ENCODE data around the gene ELK4.
A peak's percentile ranks its signal among the peaks of the same experiment; 100 is the strongest.

Gene ELK4

DNA sequence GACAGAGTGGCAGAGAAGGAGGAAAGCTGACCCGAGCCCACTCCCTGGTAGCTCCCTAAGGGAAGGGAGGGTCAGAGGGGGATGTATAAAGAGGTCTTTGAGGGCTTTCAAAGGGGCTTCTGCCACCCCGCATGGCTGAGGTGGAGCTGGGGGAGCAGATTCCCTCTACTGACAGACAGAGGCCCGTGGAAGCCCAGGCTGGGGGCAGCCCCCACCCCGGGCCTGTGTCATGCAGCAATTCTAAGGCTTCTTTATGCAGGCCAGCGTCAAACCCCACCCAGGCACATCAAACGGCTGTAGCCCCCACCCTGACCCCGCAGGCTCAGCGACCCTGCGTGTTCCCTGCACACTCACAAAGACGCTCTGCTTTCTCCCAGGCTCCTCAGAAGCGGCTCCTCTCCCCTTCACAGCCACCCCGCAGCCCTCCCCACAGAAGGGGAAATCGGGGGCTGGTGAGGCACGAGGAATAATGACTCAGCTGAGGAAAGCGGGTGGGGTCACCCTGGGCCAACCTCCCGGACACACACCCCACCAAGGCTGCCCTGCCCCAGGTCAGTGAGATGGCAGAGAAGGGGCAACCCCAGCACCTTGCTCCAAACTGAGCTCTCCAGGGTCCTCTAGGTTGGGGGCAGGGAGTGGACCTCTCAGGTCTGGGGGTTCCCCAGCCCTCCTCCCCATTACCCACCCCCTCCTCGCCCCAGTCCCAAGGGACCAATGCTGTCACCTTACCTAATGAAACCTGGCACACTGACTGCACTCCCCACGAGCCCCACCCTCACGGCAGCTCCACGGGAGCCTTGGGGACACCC lies 37.7 kb upstream of the ELK4 start:
- TF ChIP-seq CTCF (IDR thresholded peaks at IDR 0.05; ENCODE audit: borderline replicate concordance, insufficient read depth, low read depth, low read length) = no peak
- peak overlapping the region; percentile 36 for H3K4me3 ChIP-seq (ENCODE audit: low read depth, low read length)

DNA sequence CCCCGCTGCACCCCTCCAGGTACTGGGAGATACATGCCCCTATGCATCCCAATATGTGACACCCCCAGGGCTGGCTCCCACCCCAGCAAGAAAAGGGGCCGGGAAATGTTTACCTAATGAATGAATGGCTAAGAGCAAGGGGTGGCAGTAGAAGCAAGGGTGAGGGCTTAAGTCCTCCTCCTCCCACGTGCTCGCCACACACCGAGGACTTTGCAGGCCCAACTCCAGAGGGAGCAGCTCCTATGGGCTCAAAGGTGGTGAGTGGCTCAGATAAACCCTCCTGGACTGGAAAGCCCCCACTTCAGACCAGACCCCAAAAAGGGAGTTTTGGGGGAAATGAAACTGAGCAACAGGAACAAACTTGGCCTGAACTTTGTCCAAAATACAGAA lies 37.1 kb upstream of the ELK4 start:
- peak overlapping the region; percentile 15 for H3K4me3 ChIP-seq (ENCODE audit: low read depth, low read length)
- TF ChIP-seq CTCF (IDR thresholded peaks at IDR 0.05; ENCODE audit: borderline replicate concordance, insufficient read depth, low read depth, low read length) = no peak

GRCh38 chr1:205667909-205668643 lies 36.3 kb upstream of the ELK4 start:
- TF ChIP-seq CTCF (IDR thresholded peaks at IDR 0.05; ENCODE audit: borderline replicate concordance, insufficient read depth, low read depth, low read length) = no peak
- H3K4me3 ChIP-seq (ENCODE audit: low read depth, low read length) = peak overlapping the region; percentile 15

GRCh38 chr1:205666372-205667166 lies 34.8 kb upstream of the ELK4 start:
- TF ChIP-seq CTCF (IDR thresholded peaks at IDR 0.05; ENCODE audit: borderline replicate concordance, insufficient read depth, low read depth, low read length) = no peak
- no peak overlapping the region for H3K4me3 ChIP-seq (ENCODE audit: low read depth, low read length)

GRCh38 chr1:205665201-205666045 lies 33.6 kb upstream of the ELK4 start:
- no peak overlapping the region for H3K4me3 ChIP-seq (ENCODE audit: low read depth, low read length)
- TF ChIP-seq CTCF (IDR thresholded peaks at IDR 0.05; ENCODE audit: borderline replicate concordance, insufficient read depth, low read depth, low read length) = no peak

GRCh38 chr1:205664399-205665017 lies 32.7 kb upstream of the ELK4 start:
- no peak for TF ChIP-seq CTCF (IDR thresholded peaks at IDR 0.05; ENCODE audit: borderline replicate concordance, insufficient read depth, low read depth, low read length)
- H3K4me3 ChIP-seq (ENCODE audit: low read depth, low read length) = no peak overlapping the region

All from GM12875 (cell line).